NCI-H748 (cell line): Measurements from ENCODE around the gene MRPS9.

ENCODE experiments used
- DNase-seq: peaks from one replicate; lab custom pipeline; 2025; ENCODE audit not compliant: unreplicated experiment; lab: John Stamatoyannopoulos, UW

MRPS9 gene

DNA sequence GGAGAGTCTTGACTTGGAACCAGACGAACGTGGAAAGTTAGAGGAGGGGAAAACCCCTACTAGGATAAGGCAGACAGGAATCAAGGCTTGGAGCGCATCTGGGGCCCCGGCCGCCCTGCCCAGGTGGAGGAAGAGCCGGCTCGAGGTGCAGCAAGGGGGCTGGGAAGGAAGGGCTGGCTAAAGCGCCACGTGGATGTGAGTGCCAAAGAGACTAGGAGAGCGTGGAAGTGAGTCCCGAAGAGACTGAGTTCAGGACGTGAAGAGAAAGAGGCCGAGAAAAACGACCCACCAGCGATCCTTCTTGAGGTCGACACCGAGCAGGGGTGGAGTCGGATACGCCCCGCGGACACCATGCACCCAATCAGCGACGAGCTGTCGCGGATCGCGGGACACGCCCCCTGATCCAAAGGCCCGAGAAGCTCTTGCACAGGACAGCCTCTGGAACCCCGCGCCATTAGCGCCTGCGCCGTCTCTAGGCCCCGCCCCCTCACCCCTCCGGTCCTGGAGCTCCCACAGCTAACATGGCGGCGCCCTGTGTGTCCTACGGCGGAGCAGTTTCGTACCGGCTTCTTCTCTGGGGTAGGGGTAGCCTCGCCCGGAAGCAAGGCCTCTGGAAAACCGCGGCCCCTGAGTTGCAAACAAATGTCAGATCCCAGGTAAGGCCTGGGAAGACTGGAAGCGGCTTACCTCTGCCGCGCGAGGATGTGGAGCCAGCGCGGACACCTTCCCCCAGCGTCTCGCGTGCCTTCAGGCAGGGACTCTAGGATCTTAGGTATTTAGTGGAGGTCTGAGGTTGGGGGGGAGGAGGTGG is at the start of gene MRPS9:
MRPS9 (plus strand) TSS at position 498 of the 811 bp plus-strand sequence; CDS start at position 522, 24 bp downstream.
- peak; percentile 95 for DNase-seq

DNA sequence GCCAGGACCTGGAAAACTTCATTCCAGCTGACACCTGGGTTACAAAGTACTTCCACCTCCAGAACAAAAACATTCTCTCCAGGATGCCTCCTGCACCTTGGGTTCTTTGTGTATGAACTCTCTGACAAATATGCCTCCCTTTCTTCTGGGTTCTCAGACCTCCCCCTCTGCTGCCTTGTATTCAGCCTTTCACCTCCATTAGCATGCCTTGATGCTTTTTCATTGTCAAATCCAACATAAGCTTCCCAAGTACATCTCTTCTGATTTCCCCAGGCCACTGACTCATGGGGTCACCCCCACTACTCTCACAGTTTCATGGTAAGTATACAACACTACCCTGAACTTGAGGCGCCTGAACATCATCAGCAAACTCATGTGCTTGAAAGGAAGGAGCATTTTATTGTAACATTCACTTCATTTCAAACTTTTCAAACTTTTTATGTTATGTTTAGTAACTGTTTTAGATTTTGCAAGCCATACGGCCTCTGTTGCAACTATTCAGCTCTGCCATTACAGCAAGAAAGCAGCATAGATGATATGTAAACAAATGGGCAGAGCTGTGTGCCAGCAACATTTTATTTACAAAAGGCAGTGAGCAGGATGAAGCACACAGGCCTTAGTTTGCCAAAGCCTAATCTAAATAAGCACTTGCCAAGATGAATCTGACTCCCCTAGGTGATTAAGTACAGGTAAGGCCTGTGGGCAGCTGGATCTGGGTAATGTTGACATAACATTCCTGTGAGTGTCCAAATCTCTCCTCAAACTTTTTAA is 32.5 kb upstream of the MRPS9 start:
- DNase-seq: no peak

DNA sequence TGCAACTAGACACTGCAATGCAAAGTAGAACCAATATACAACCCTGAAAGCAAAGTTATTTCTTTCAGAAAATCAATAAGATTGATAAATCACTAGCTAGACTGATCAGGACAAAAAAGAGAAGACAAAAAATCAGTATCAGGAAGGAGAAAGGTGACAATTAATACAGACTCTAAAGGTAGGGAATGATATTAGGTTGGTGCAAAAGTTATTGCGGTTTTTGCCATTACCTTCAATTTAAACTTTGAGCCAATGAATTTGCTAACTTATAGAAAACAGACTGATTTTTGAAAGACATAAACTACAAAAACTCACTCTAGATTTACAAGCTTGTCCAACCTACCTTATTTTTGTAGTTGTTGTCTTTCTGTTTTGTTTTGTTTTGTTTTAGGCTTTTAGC is 30.5 kb upstream of the MRPS9 start:
- no peak for DNase-seq

DNA sequence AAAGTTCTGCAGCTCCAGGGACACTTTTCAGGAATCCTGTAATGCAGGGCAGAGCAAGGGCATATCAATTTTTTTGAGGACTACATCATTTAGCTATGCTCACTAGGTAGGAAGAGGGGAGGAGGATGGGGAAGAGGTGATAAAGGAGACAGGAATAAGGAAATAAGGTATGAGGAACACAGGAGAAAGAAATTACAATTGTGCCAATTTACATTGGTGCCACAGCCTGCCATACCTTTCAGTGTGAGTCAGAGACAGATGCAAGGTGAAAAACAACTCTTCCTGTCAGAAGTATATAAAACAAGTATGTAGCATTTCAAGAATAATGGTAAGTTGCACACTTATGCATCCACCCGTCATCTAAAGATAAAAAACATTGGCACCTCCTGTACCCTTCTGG is 5.4 kb upstream of the MRPS9 start:
- DNase-seq: no peak

DNA sequence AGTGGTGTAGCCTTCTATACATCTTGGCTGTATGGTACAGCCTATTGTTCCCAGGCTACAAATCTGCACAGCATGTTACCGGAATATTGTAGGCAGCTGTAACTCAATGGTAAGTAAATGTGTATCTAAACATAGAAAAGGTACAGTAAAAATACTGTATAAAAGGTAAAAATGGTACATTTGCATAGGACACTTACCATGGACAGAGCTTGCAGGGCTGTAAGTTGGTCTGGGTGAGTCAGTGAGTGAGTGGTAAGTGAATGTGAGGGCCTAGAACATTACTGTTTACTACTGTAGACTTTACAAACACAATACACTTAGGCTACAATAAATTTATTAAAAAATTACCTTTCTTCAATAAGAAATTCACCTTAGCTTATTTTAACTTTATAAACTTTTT is 3.7 kb upstream of the MRPS9 start:
- DNase-seq: no peak

- DNase-seq: no peak
Measured at GRCh38 chr2:105038383-105039061, 653 bp downstream of the MRPS9 start.

GRCh38 chr2:105039559-105039958 is 1.7 kb downstream of the MRPS9 start:
- DNase-seq: no peak

- DNase-seq: peak; percentile 2
Measured at GRCh38 chr2:105042189-105042588, 4.3 kb downstream of the MRPS9 start.

DNA sequence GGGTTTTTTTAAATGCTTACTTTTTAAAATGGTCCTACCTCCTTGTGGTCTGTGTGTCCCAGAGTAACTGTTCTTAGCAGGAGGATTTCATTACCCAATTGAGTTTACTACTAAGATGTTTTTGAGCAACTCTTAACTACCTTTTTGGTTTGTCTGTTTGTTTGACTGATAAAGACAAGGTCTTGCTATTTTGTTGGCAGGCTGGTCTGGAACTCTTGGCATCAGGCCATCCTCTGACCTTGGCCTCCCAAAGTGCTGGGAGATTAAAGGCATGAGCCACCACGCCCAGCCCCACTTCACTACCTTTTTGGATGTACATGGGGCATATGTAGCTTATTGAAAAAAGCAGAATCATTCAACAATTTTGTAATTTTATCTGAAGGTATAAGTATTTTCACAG is 14.9 kb downstream of the MRPS9 start:
- peak; percentile 1 for DNase-seq

- DNase-seq: no peak
Measured at GRCh38 chr2:105055613-105056012, 17.7 kb downstream of the MRPS9 start.

DNA sequence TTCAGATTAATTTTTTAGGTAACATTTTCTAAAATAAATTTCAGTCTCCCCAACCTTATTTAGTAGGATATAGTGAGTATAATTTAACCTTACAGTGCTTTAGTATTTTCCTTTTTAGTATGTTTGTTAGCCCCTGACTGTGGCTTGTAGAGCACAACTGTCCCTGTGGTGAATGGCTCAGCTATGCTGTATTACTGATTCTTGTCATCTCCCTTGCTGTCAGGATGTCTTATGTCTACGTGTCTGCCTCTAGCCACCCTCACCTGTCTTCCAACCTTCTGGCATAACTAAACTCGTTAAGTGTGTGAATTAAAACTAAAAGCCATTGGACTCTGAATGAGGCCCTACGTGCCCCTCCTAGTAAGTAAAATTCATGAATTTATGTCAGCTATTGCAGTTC is 18.4 kb downstream of the MRPS9 start:
- no peak for DNase-seq

DNA sequence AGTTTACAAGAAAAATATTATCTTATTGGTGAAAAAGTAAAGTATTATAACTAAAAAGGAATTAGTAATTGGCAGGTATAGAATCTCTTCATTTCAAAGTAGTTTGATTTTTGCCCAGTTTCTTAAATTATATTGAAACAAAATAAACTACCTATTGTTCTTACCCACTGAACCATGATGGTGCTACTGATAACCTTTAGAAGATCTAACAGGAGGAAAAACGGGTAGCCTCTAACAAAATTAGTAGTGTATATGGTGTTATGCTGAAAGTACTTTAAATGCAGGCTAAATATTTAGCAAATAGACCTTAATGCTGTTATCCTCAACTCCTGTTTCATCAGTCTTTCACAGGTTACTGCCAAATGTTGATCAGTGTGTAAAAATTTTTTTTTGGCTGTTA is 19.1 kb downstream of the MRPS9 start:
- DNase-seq: no peak

GRCh38 chr2:105061560-105061959 is 23.7 kb downstream of the MRPS9 start:
- DNase-seq: no peak

DNA sequence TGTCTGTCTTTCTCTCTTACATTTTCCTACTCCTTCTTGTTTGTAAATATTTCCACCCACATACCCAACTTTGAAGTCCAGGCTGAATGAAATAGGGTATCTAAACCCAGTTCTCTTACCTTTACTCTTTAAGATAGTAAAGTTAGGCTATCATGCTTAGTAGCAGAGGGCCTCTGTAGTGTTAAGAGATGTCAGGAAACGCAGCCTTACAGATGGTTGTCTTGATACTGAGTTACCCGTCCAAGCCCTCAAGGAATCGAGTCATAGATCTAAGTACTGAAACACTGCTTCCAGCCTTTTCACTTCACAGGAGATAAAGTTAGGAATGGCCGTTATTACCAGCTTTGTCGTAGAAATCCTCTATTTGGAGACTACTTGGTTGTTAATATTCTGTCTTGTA is 24.3 kb downstream of the MRPS9 start:
- no peak for DNase-seq

DNA sequence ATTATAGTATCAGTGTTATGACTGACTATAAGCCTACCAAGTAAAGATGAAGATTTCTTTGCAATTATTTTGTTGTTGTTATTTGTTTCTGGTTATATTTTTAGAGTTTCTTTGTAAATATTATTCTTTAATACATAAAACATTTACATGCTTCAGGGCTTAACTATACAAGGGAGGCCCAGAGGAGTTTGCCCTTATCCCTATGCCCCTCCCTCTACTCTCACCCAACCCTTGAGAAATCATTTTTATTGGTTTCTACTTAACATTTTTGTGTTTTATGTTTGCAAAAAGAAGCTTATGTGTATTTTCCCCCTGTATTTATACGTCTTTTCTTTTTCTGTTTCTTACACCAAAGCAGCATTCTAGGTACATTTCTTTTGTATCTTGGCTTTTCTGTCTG is 30.5 kb downstream of the MRPS9 start:
- DNase-seq: no peak

DNA sequence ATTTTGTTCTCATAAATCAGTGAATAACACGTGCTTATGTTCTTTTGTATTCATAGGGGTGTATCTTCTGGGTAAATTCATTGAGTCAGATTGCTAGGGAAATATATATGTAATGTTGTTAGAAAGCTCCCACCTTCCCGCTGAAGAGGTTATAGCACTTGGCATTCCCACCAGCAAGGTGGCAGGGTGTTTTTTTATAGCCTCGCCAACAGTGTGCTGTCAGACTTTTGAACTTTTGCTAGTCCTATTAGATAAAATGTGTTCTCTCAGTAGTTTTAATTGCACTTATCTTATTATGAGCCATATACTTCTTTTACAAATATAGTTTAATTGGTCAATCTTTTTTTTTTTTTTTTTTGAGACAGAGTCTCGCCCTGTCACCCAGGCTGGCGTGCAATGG is 31.0 kb downstream of the MRPS9 start:
- no peak for DNase-seq

DNA sequence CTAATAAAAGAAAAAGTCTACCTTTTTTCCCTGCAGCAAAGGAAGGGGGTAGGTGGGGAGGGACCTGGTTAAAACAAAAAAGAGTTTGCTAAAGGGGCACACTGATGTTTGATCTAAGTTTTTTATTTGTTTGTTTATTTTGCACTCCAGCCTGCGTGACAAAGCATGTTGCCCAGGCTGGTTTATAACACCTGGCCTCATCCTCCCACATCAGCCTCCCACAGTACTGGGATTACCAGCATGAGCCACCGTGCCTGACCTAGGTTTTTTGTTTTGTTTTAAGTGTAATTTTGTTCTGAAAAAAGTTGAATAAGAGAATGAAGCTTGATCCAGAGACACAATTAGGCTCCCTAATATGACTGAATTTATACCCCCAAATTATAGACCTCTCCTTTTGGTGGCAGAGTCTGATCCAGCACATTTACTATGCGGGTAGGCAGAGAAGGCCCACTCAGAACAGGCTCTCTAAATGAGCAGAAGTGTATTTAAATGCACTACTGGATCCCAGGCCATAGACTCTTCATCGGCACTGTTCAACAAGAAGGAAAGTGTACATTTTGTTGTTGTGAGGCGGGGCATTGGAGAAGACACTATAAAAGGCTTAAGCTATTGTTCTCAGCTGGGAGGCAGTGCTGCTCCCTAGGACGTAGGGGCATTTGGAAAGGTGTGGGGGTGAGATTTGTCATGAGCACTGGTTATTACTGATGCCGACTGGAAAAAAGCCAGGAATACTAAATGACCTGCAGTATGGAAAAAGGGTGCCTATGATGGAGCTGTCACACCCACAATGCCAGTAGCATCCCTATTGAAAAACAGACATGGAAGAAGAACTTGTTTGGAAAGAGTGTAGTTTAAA is 32.4 kb downstream of the MRPS9 start:
- peak; percentile 9 for DNase-seq

- no peak for DNase-seq
Measured at GRCh38 chr2:105071379-105071778, 33.5 kb downstream of the MRPS9 start.

DNA sequence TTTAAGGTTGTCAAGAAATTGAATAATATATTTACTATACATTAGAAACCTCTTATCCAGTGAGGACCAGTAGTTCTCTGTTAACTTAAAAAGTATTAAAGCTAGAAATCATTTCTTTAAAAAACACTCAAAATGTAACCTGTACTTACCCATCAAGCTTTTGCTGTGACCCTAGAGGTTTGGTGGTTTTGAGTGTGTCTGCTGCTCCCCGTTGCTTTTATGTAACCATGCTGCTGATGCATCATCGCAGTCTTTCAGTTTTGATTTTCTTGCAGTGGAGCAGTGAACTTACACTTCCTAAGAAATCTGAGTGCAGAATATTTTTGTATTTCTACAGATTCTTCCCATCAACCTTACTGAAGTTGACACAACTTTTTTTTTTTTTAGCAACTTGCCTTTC is 34.2 kb downstream of the MRPS9 start:
- DNase-seq: no peak

- no peak for DNase-seq
Measured at GRCh38 chr2:105073591-105073990, 35.7 kb downstream of the MRPS9 start.

DNA sequence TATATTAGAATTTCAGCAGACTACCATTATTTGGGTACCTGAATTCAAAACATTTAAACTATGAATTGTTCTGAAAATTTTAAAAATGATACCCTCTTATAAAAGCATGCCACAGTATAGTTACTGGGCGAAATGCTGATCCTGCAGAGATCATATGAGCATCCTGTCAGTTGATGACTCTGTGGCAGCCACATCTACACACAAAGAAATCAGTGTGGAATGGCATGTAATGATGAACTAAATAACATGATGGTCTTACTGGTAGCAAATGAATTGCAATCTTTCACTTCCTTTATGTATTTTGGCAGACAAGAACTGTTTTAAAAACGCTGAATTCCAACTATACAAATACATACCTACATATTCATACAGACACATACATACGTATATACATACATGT is 38.3 kb downstream of the MRPS9 start:
- no peak for DNase-seq
